Spleen (tissue), 7 donors: ENCODE data around the gene SMPX.

ENCODE experiments used
- CTCF ChIP-seq, 11 experiments: fragments of 200-600 bp in 7 of 11; fragments of 450-650 bp in 4 of 11; sonication (generic) in 4 of 11; IDR thresholded peaks in 8 of 11; conservative IDR thresholded peaks in 3 of 11; 1 replicate in 7 of 11; 2 replicates in 4 of 11; pipeline versions ENCODE4 v1.4.0 to v1.8.0; 2016 to 2021; ENCODE audit warnings: antibody characterized with exemption in 11 of 11, inconsistent platforms in 4 of 11, mild to moderate bottlenecking in 1 of 11
- POLR2A ChIP-seq, 3 donors: fragments of 450-650 bp; IDR thresholded peaks; one replicate each; pipeline ENCODE4 v1.5.1; 2017; ENCODE audit warnings: antibody characterized with exemption in 3 of 3, mild to moderate bottlenecking in 1 of 3
- POLR2AphosphoS5 ChIP-seq, 3 donors: sonication (generic); formaldehyde crosslinking; IDR thresholded peaks; one replicate each; pipeline ENCODE4 v1.5.1; 2017; ENCODE audit warnings: antibody characterized with exemption in 3 of 3
- donor health status: DM: no; HTN: no; CAD: no; lungs with moderate emphysema.
- donor health status: DM: no; HTN: no; CAD: no.
- donor health status: DM: no; HTN: no; CAD: no.

- TF ChIP-seq CTCF (IDR thresholded peaks at IDR 0.05 in 8 of 11, conservative IDR thresholded peaks at IDR 0.05 in 3 of 11) (no peak), POLR2AphosphoS5 (IDR thresholded peaks at IDR 0.05) (no peak), POLR2A (IDR thresholded peaks at IDR 0.05) (no peak)
Observed at GRCh38 chrX:21733705-21734104, 24.2 kb downstream of the SMPX start.
